DOHH2 (cell line): Measurements from ENCODE around the gene ARHGAP8.

Experiments
- EZH2phosphoT487 ChIP-seq: fragments of 200-600 bp; sonication (generic); IDR thresholded peaks from 2 replicates; pipeline ENCODE4 v1.6.1; 2017; ENCODE audit warnings: borderline replicate concordance, mild to moderate bottlenecking, antibody characterized with exemption, low read length, moderate library complexity, mixed read lengths
- TF ChIP-seq, protein P1 (sequence below): fragments of 200-600 bp; sonication (generic); IDR thresholded peaks from one replicate; pipeline ENCODE4 v1.5.1; 2014; ENCODE audit warnings: antibody characterized with exemption, mild to moderate bottlenecking, low read depth, low read length; ENCODE audit not compliant: poor library complexity, severe bottlenecking

DNA sequence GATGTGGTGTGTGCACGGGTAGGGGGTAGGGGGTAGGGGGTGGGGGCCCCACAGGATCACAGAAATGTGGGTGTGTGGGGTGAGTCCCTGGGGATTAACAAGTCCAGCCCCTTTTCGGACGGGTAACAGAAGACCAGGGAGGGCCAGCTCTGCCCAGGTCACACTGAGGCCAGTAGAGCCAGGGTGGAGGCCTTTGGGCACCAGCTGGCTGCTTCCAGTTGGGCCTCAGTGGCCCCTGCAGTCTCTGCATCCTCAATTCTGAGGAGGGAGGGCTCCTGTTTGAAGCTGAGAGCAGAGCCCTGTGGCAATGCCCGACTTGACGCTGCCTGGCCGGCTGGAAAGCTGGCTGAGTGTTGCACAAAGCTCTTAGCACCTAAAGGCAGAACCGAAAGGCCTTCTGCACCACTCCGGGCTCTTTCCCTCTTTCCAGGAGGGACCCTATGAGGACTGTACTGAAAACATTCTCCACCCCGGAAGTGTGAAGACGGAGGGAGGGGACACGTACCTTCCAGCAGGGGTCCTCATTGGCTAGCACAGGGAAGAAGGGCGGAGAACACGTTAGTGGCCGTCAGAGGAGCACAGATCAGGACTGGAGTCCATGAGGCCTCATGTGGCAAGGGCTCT lies 137.0 kb downstream of the ARHGAP8 start:
- no peak for TF ChIP-seq EZH2phosphoT487
- TF ChIP-seq, protein P1, sequence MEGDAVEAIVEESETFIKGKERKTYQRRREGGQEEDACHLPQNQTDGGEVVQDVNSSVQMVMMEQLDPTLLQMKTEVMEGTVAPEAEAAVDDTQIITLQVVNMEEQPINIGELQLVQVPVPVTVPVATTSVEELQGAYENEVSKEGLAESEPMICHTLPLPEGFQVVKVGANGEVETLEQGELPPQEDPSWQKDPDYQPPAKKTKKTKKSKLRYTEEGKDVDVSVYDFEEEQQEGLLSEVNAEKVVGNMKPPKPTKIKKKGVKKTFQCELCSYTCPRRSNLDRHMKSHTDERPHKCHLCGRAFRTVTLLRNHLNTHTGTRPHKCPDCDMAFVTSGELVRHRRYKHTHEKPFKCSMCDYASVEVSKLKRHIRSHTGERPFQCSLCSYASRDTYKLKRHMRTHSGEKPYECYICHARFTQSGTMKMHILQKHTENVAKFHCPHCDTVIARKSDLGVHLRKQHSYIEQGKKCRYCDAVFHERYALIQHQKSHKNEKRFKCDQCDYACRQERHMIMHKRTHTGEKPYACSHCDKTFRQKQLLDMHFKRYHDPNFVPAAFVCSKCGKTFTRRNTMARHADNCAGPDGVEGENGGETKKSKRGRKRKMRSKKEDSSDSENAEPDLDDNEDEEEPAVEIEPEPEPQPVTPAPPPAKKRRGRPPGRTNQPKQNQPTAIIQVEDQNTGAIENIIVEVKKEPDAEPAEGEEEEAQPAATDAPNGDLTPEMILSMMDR = no peak
